GM08714 (cell line): Measurements from ENCODE around the gene FAM227B.
"Not testable (repeated sequence)": the region's sequence is repeated elsewhere in the genome, so short reads cannot be mapped to it uniquely, and the experiment has no call there.

Source experiments
- H3K4me3 ChIP-seq: fragments of 200-500 bp; sonication (Bioruptor generic); 2 replicates; pipeline ENCODE4 v1.5.1; 2014; ENCODE audit warnings: mild to moderate bottlenecking, low read length, inconsistent platforms
- ZNF274 ChIP-seq: IDR thresholded peaks from 2 replicates; pipeline ENCODE4 v1.6.1; 2012; ENCODE audit warnings: mild to moderate bottlenecking, low read depth, low read length

The FAM227B gene

DNA sequence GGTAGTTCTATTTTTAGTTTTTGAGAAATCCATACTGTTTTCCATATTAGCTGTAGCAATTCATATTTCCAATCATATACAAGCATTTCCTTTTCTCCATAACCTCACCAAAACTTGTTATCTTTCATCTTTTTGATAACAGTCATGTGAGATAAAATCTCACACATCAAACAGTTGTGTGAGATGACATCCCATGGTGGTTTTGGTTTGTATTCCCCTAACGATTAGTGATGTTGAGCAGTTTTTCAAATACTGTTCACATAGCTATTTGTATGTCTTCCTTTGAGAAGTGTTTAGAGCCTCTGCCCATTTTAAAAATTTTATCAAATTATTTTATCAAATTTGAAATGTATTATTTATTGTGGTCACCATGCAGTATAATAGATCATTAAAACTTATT, 50.4 kb downstream of the FAM227B start:
- H3K4me3 ChIP-seq = no peak overlapping the region
- TF ChIP-seq ZNF274 = no peak

DNA sequence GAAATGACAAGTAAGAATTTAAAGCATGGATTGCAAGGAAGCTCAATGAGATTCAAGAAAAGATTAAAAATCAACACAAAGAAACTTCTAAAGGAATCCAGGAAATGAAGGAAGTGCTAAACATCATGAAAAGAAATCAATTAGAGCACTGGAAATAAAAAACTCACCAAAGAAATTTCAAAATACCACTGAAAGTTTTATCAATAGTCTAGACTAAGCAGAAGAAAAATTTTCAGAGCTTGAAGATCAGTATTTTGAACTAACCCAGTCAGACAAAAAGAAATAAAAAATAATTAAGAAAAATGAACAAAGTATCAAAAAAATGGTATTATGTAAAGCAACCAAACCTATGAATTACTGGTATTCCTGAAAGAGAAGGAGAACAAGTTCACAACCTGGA, 60.6 kb downstream of the FAM227B start:
- TF ChIP-seq ZNF274 = no peak
- no peak overlapping the region for H3K4me3 ChIP-seq

GRCh38 chr15:49558929-49559328, 61.7 kb downstream of the FAM227B start:
- no peak for TF ChIP-seq ZNF274
- no peak overlapping the region for H3K4me3 ChIP-seq

- no peak overlapping the region for H3K4me3 ChIP-seq
- TF ChIP-seq ZNF274 = no peak
These were observed 64.2 kb downstream of the FAM227B start for GRCh38 chr15:49556437-49556836.

DNA sequence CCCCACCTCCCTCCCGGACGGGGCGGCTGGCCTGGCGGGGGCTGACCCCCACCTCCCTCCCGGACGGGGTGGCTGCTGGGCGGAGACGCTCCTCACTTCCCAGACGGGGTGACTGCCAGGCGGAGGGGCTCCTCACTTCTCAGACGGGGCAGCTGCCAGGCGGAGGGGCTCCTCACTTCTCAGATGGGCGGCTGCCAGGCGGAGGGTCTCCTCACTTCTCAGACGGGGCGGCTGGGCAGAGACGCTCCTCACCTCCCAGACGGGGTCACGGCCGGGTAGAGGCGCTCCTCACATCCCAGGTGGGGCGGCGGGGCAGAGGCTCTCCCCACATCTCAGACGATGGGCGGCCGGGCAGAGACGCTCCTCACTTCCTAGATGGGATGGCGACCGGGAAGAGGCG, 70.3 kb downstream of the FAM227B start:
- not testable (repeated sequence) for H3K4me3 ChIP-seq

GRCh38 chr15:49538520-49538919, 82.1 kb downstream of the FAM227B start:
- no peak for TF ChIP-seq ZNF274
- H3K4me3 ChIP-seq = no peak overlapping the region

DNA sequence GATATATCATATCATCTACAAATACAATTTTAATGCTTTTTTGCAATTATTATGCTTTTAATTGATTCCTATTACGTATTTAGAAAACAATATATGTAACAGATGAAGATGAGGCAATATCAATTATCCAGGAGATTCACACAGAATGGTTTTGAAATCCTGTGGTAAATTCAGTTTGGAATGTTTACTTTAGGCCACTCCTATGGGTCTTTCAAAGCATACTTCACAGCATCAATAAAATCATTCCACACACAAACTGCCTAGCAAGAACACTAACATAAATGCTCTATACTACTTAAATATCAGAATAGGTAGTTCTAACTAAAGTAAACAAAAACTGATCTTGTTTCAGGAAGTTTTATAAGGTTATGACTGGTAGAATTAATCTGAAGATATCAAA, 90.5 kb downstream of the FAM227B start:
- H3K4me3 ChIP-seq = no peak overlapping the region
- TF ChIP-seq ZNF274 = no peak

DNA sequence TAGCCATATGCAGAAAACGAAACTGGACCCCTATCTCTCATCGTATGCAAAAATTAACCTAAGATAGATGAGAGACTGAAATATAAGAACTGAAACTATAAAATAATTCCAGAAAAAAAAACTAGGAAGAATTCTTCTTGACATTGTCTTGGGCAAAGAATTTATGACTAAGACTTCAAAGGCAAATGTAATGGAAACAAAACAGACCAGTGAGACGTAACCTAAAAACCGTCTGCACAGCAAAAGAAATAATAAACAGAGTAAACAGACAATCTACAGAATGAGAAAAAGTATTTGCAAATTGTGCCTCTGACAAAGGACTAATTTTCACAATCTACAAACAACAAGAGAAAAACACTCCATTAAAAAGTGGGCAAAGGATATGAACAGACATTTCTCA, 92.3 kb downstream of the FAM227B start:
- no peak for TF ChIP-seq ZNF274
- H3K4me3 ChIP-seq = no peak overlapping the region

DNA sequence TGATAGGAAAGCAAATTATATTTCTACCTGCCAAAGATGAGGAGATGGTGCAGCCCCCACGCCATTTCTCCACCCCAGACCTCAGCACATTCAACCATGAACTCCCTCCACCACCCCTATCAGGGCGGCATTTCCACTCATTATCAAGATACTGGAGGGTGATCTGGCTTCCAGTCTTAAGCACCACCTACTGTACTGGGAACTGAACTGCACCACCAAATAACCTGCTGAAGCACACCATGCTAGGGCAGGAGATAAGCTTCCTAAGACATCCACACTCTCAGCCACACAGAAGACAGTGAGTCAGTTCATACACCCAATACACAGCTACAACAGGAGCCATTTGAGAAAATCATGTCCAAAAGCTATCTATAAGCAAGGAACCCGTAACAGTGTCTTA, 98.8 kb downstream of the FAM227B start:
- H3K4me3 ChIP-seq = no peak overlapping the region
- TF ChIP-seq ZNF274 = no peak

DNA sequence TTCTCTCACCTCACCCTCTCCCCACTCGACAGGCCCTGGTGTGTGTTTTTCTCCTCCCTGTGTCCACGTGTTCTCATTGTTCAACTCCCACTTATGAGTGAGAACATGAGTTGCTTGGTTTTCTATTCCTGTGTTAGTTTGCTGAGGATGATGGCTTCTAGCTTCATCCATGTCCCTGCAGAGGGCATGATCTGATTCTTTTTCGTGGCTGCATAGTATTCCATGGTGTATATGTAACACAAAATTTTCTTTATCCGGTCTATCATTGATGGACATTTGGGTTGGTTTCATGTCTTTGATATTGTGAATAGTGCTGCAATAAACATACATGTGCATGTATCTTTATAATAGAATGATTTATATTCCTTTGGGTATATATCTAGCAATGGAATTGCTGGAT, 107.9 kb downstream of the FAM227B start:
- H3K4me3 ChIP-seq = not testable (repeated sequence)

GRCh38 chr15:49507261-49507660, 113.4 kb downstream of the FAM227B start:
- TF ChIP-seq ZNF274 = no peak
- no peak overlapping the region for H3K4me3 ChIP-seq

DNA sequence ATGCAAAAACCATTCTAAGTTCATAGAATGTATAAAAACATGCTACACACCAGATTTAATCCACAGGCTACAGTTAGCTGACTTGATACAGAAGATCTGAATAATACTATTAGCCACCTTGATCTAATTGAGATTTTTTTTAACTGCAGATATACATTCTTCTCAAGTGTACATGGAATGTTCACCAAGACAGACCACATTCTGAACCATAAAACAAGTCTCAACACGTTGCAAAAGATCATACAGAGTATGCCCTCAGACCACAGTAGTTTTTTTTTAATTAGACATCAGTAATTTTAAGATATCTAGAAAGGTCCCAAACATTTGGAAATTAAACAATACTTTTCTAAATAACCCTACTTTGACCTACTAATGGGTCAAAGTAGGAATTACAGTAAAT, 114.3 kb downstream of the FAM227B start:
- TF ChIP-seq ZNF274 = no peak
- no peak overlapping the region for H3K4me3 ChIP-seq

GRCh38 chr15:49501586-49501985, 119.0 kb downstream of the FAM227B start:
- no peak for TF ChIP-seq ZNF274
- H3K4me3 ChIP-seq = no peak overlapping the region

DNA sequence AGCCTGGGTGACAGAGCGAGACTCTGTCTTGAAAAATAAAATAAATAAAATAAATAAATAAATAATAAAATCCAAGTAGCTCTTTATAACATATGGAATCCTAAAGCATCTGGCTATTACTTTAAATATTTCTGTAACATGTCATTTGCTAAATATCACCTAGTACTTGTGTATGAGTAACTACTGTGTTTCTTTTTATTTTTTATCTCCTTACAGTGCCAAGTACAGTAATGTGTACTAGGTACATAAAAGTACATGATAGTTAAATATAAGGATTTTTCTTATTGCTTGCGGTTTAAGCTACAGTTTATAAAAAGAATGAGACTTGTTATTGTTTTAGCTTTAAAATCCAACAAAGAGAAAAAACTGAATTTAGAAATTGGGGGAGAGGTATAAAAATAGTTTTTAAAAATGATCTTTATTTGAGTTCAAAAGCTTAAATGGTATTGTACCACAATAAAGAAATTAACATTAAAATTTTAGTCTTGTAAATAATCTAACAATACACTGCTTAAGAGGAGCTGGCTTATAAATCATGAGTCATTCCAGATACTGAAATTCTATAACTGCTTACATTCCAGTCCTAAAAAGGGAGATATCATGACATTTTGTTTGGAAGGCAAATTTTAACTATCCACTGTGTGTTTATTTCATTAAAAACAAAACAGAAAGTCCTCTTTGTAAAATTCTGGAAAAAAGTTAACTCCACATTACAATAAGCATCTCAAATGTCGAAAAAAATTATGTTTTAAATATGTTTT, 124.4 kb downstream of the FAM227B start:
- no peak overlapping the region for H3K4me3 ChIP-seq
- no peak for TF ChIP-seq ZNF274

DNA sequence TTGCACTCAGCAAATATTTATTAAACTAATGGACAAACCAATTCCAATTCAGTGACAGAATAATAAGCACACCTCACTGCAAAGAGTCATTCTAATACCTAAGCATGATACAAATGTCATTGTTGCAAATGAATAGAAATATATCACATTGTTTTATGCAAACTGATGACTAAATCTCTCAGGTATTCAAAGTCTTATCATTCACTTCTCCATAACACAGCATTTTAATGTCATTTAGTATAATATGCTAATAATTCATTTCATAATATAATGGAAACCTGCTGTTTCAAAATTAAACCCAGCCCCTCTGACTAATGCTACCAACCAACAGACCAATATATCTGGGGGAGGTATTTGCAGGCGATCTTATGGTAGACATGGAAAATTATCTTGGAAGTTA, 125.8 kb downstream of the FAM227B start:
- no peak overlapping the region for H3K4me3 ChIP-seq

DNA sequence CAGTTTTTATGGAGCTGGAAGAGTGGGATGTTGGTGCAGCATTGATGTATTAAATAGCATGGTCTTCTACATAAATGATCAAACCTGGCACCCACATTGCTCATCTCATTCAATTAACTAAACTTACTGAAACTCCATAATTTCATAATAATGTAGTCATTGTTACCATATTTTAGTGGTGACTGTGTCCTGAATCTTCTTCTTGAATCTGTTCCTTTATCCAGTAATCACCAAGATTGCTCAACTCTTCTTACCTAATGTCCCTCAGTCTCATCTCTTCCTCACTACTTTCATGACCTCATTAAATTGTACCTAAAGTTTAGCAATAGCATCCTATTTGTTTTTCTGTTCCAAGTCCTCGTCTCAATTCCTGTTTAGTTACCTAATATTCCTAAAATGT, 127.8 kb downstream of the FAM227B start:
- H3K4me3 ChIP-seq = no peak overlapping the region
- TF ChIP-seq ZNF274 = no peak

More for the DNA sequence above, 125.8 kb downstream of the FAM227B start:
- no peak for TF ChIP-seq ZNF274
